GM12878 (cell line): ENCODE results near the gene TBC1D10A. TPM values are rescaled to one million over a fixed set of nuclear protein-coding genes. Genes with fewer than 3 reads are reported as not detected.

Experiments used
- ATF7 ChIP-seq: fragments of 450-650 bp; IDR thresholded peaks from 2 replicates; pipeline ENCODE4 v1.6.1; 2016; ENCODE audit warnings: low read depth, mild to moderate bottlenecking
- CBX3 ChIP-seq: fragments of 200-600 bp; sonication (generic); IDR thresholded peaks from 2 replicates; pipeline ENCODE4 v1.6.1; 2016; ENCODE audit warnings: low read depth, borderline replicate concordance
- E2F4 ChIP-seq: IDR thresholded peaks from 2 replicates; pipeline ENCODE4 v1.6.1; 2012; ENCODE audit warnings: low read depth, low read length, improper control_type of control experiment
- IKZF2 ChIP-seq, 2 experiments: fragments of 450-650 bp; IDR thresholded peaks; 2 replicates each; pipeline ENCODE4 v1.6.1; 2017; ENCODE audit warnings: mild to moderate bottlenecking in 2 of 2, moderate library complexity in 2 of 2
- JUNB ChIP-seq: IDR thresholded peaks from 2 replicates; pipeline ENCODE4 v1.6.1; 2016; ENCODE audit warnings: antibody characterized with exemption, mild to moderate bottlenecking
- LARP7 ChIP-seq: fragments of 450-650 bp; IDR thresholded peaks from 2 replicates; pipeline ENCODE4 v1.6.1; 2017; ENCODE audit warnings: mild to moderate bottlenecking
- MTA2 ChIP-seq: fragments of 450-650 bp; IDR thresholded peaks from 2 replicates; pipeline ENCODE4 v1.6.1; 2016; ENCODE audit warnings: low read depth, mild to moderate bottlenecking, moderate library complexity
- NFXL1 ChIP-seq: fragments of 450-650 bp; IDR thresholded peaks from 2 replicates; pipeline ENCODE4 v1.6.1; 2017; ENCODE audit warnings: antibody characterized with exemption, mild to moderate bottlenecking, borderline replicate concordance
- NFYA ChIP-seq: IDR thresholded peaks from 2 replicates; pipeline ENCODE4 v1.6.1; 2011; ENCODE audit warnings: low read depth, mild to moderate bottlenecking, low read length, improper control_type of control experiment, borderline replicate concordance
- PAX8 ChIP-seq: fragments of 450-650 bp; IDR thresholded peaks from 2 replicates; pipeline ENCODE4 v1.6.1; 2017; ENCODE audit warnings: mild to moderate bottlenecking, moderate library complexity
- RAD51 ChIP-seq: fragments of 450-650 bp; IDR thresholded peaks from 2 replicates; pipeline ENCODE4 v1.6.1; 2016; ENCODE audit warnings: moderate library complexity, mild to moderate bottlenecking, inconsistent platforms
- RELA ChIP-seq: fragments of 450-650 bp; IDR thresholded peaks from 2 replicates; pipeline ENCODE4 v1.8.0; 2014; ENCODE audit warnings: borderline replicate concordance; ENCODE audit not compliant: partially characterized antibody
- RUNX3 ChIP-seq: IDR thresholded peaks from 2 replicates; pipeline ENCODE4 v1.6.1; 2012; ENCODE audit warnings: low read length, inconsistent platforms
- SIX5 ChIP-seq: IDR thresholded peaks from 2 replicates; pipeline ENCODE4 v1.6.1; 2011; ENCODE audit warnings: mild to moderate bottlenecking, low read depth, low read length, moderate library complexity; ENCODE audit not compliant: severe bottlenecking
- SMAD1 ChIP-seq: fragments of 450-650 bp; IDR thresholded peaks from 2 replicates; pipeline ENCODE4 v1.6.1; 2018; ENCODE audit warnings: mild to moderate bottlenecking, low read depth; ENCODE audit not compliant: partially characterized antibody
- STAT3 ChIP-seq: IDR thresholded peaks from 2 replicates; pipeline ENCODE4 v1.6.1; 2011; ENCODE audit warnings: low read depth, low read length, improper control_type of control experiment
- TBL1XR1 ChIP-seq: IDR thresholded peaks from 2 replicates; pipeline ENCODE4 v1.6.1; 2012; ENCODE audit warnings: low read depth, low read length, improper control_type of control experiment
- polyA plus RNA-seq, 11 experiments: library from polyadenylated mRNA; depleted of rRNA in 4 of 11; unstranded in 6 of 11; stranded (reverse) in 5 of 11; fragments of >200 nt; fragmentation: Nextera tagmentation in 4 of 11; fragmentation: Illumina TruSeq in 1 of 11; extraction: Ambion mirVana in 4 of 11; extraction: Trizol in 1 of 11; gene quantifications; 1 replicate in 1 of 11; 2 replicates in 10 of 11; pipeline versions ENCODE4 v1.2.1 to v1.2.3, GENCODE V29; 2011 to 2016; ENCODE audit warnings: inconsistent platforms in 2 of 11, missing spikeins in 2 of 11, low read depth in 1 of 11
- total RNA-seq, 4 experiments: library from RNA; depleted of rRNA in 3 of 4; stranded (reverse); fragments of >200 nt in 3 of 4; fragmentation: Illumina TruSeq in 1 of 4; extraction: Trizol in 1 of 4; gene quantifications; 2 replicates each; pipeline versions ENCODE4 v1.2.1 to v1.2.3, GENCODE V29; 2013 to 2021
- TF ChIP-seq, protein P1 (sequence below): fragments of 450-650 bp; IDR thresholded peaks from 2 replicates; pipeline ENCODE4 v1.6.1; 2017; ENCODE audit warnings: mild to moderate bottlenecking
- TF ChIP-seq, protein P2 (sequence below): fragments of 450-650 bp; IDR thresholded peaks from 2 replicates; pipeline ENCODE4 v1.6.1; 2016; ENCODE audit warnings: mild to moderate bottlenecking
- TF ChIP-seq, protein P3 (sequence below): IDR thresholded peaks from 2 replicates; pipeline ENCODE4 v1.6.1; 2012; ENCODE audit warnings: improper control_type of control experiment, low read depth, low read length; ENCODE audit not compliant: insufficient replicate concordance

Gene TBC1D10A
- total and polyA plus RNA-seq, 10 of the 15 experiments (the other 5 are each of a cell fraction or from before 2014, with no cell fraction given), result 0.27 to 25.7 (median 15.3) TPM

DNA sequence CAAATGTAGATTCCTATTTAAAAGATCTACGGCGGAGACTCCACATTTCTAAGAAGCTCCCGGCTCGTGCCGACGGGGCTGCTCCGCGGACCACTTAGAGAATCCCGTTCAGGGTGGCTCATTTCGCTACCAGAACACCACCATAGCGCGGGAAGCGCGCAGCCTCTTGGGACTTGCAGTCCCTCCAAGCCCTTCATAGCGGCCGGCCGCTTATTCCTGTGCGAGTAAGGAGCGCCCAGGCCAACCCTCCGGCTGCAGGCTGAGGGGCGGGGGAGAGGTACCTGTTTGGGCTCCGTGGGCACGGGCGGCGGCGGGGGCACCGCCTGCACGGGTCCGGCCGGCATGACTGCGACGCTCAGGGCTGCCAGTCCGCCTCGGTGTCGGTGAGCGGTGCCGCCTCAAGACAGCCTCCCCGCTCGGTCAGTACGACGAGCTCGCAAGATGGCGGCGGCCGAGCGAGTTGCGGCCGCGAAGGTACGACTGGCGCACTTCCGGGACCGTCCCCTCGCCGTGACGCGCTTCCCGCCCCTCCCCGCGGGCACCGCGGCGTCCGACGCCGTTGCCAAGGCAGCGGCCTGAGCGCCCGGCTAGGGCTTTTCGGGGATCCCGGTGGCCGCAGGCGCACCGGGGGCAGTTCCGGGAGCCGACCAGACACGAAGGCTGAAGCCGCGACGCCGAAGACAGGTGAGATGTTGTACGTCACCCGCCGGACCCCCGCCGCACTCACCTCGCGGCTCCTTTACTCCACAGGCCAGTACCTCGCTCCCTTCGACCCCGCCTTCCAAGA lies 29.9 kb upstream of the TBC1D10A start, which contains the start of the genes CCDC157 and SF3A1 (continued):
- TF ChIP-seq, protein P1, sequence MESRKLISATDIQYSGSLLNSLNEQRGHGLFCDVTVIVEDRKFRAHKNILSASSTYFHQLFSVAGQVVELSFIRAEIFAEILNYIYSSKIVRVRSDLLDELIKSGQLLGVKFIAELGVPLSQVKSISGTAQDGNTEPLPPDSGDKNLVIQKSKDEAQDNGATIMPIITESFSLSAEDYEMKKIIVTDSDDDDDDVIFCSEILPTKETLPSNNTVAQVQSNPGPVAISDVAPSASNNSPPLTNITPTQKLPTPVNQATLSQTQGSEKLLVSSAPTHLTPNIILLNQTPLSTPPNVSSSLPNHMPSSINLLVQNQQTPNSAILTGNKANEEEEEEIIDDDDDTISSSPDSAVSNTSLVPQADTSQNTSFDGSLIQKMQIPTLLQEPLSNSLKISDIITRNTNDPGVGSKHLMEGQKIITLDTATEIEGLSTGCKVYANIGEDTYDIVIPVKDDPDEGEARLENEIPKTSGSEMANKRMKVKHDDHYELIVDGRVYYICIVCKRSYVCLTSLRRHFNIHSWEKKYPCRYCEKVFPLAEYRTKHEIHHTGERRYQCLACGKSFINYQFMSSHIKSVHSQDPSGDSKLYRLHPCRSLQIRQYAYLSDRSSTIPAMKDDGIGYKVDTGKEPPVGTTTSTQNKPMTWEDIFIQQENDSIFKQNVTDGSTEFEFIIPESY, result no peak
- no peak for TF ChIP-seq NFXL1
- TF ChIP-seq ATF7, result no peak
- TF ChIP-seq NFYA, result no peak
- no peak for TF ChIP-seq CBX3
- no peak; a peak in 1 of 4 replicates for TF ChIP-seq IKZF2 (IDR thresholded peaks at IDR 0.05)
- TF ChIP-seq, protein P2, sequence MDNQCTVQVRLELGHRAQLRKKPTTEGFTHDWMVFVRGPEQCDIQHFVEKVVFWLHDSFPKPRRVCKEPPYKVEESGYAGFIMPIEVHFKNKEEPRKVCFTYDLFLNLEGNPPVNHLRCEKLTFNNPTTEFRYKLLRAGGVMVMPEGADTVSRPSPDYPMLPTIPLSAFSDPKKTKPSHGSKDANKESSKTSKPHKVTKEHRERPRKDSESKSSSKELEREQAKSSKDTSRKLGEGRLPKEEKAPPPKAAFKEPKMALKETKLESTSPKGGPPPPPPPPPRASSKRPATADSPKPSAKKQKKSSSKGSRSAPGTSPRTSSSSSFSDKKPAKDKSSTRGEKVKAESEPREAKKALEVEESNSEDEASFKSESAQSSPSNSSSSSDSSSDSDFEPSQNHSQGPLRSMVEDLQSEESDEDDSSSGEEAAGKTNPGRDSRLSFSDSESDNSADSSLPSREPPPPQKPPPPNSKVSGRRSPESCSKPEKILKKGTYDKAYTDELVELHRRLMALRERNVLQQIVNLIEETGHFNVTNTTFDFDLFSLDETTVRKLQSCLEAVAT, result peak; percentile 62
- TF ChIP-seq JUNB, result peak; percentile 61
- TF ChIP-seq SMAD1, result no peak
- peak; percentile 66 for TF ChIP-seq SIX5
- TF ChIP-seq, protein P3, sequence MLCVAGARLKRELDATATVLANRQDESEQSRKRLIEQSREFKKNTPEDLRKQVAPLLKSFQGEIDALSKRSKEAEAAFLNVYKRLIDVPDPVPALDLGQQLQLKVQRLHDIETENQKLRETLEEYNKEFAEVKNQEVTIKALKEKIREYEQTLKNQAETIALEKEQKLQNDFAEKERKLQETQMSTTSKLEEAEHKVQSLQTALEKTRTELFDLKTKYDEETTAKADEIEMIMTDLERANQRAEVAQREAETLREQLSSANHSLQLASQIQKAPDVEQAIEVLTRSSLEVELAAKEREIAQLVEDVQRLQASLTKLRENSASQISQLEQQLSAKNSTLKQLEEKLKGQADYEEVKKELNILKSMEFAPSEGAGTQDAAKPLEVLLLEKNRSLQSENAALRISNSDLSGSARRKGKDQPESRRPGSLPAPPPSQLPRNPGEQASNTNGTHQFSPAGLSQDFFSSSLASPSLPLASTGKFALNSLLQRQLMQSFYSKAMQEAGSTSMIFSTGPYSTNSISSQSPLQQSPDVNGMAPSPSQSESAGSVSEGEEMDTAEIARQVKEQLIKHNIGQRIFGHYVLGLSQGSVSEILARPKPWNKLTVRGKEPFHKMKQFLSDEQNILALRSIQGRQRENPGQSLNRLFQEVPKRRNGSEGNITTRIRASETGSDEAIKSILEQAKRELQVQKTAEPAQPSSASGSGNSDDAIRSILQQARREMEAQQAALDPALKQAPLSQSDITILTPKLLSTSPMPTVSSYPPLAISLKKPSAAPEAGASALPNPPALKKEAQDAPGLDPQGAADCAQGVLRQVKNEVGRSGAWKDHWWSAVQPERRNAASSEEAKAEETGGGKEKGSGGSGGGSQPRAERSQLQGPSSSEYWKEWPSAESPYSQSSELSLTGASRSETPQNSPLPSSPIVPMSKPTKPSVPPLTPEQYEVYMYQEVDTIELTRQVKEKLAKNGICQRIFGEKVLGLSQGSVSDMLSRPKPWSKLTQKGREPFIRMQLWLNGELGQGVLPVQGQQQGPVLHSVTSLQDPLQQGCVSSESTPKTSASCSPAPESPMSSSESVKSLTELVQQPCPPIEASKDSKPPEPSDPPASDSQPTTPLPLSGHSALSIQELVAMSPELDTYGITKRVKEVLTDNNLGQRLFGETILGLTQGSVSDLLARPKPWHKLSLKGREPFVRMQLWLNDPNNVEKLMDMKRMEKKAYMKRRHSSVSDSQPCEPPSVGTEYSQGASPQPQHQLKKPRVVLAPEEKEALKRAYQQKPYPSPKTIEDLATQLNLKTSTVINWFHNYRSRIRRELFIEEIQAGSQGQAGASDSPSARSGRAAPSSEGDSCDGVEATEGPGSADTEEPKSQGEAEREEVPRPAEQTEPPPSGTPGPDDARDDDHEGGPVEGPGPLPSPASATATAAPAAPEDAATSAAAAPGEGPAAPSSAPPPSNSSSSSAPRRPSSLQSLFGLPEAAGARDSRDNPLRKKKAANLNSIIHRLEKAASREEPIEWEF, result no peak
- TF ChIP-seq TBL1XR1, result no peak; the same call in 1 of the 2 replicates
- no peak for TF ChIP-seq MTA2
- TF ChIP-seq STAT3, result no peak
- no peak for TF ChIP-seq RAD51
- TF ChIP-seq LARP7, result peak; percentile 97
- TF ChIP-seq RUNX3, result peak; percentile 55
- no peak for TF ChIP-seq E2F4
- TF ChIP-seq RELA, result peak; percentile 19
- no peak for TF ChIP-seq PAX8
